IMR-90 (cell line): ENCODE measurements around the gene APOBEC3B. TPM values are rescaled to one million over a fixed set of nuclear protein-coding genes. Genes with fewer than 3 reads are reported as not detected.

Source experiments
- ATAC-seq: fragments of 200-7000 bp; cut with Tn5 transposase; 2 replicates; pipeline ENCODE4 v1.9.1; 2020; ENCODE audit warnings: low read depth, mild to moderate bottlenecking, moderate library complexity
- BruUV-seq: library from RNA; stranded (reverse); fragments of 400-500 nt; replicated peaks from 2 replicates; lab custom pipeline; 2021; lab: Mats Ljungman, UMichigan
- CTCF ChIA-PET: fragments of 300-600 bp; formaldehyde crosslinking; extraction: SDS; loops from one replicate; lab custom pipeline; 2021; ENCODE audit warnings: antibody characterized with exemption; lab: Yijun Ruan, JAX
- POLR2A ChIA-PET: fragments of 300-600 bp; sonication (Branson Sonifier 250); formaldehyde crosslinking; loops from one replicate; lab custom pipeline; 2022; ENCODE audit warnings: antibody characterized with exemption; ENCODE audit not compliant: unreplicated experiment; lab: Charles Lee
- DNase-seq: peaks from one replicate; pipeline ENCODE4 v3.0.0; 2013
- H2AFZ ChIP-seq: replicated peaks from 2 replicates; pipeline ENCODE3; 2013; ENCODE audit warnings: low read length, mild to moderate bottlenecking; ENCODE audit not compliant: poor library complexity
- H2AK5ac ChIP-seq: 2 replicates; pipeline ENCODE4 v1.6.1; 2013; ENCODE audit warnings: low read depth, low read length, inconsistent platforms
- H2AK9ac ChIP-seq: replicated peaks from 2 replicates; pipeline ENCODE3; 2013; ENCODE audit warnings: mild to moderate bottlenecking, low read depth, low read length, moderate library complexity; ENCODE audit not compliant: poor library complexity
- H2BK120ac ChIP-seq: 2 replicates; pipeline ENCODE4 v1.6.1; 2013; ENCODE audit warnings: low read depth, low read length, inconsistent platforms
- H2BK15ac ChIP-seq: 3 replicates; pipeline ENCODE4 v1.6.1; 2013; ENCODE audit warnings: low read depth, low read length, inconsistent platforms
- H2BK20ac ChIP-seq: 2 replicates; pipeline ENCODE4 v1.6.1; 2013; ENCODE audit warnings: low read depth, mild to moderate bottlenecking, inconsistent platforms, low read length, moderate library complexity
- H2BK5ac ChIP-seq: 2 replicates; pipeline ENCODE4 v1.6.1; 2013; ENCODE audit warnings: mild to moderate bottlenecking, low read depth, low read length, inconsistent platforms; ENCODE audit not compliant: poor library complexity, severe bottlenecking
- H3K14ac ChIP-seq: replicated peaks from 2 replicates; pipeline ENCODE4 v1.6.1; 2013; ENCODE audit warnings: low read depth, low read length, inconsistent platforms
- H3K18ac ChIP-seq: 2 replicates; pipeline ENCODE4 v1.6.1; 2013; ENCODE audit warnings: low read depth, low read length, control low read depth
- H3K23ac ChIP-seq: 2 replicates; pipeline ENCODE4 v1.6.1; 2013; ENCODE audit warnings: low read depth, low read length, inconsistent platforms
- H3K27ac ChIP-seq: 2 replicates; pipeline ENCODE4 v1.5.1; 2013; ENCODE audit warnings: mild to moderate bottlenecking, control low read depth, low read length; ENCODE audit not compliant: insufficient read depth
- H3K27me3 ChIP-seq: 2 replicates; pipeline ENCODE4 v1.6.1; 2013; ENCODE audit warnings: low read length; ENCODE audit not compliant: control insufficient read depth, insufficient read depth
- H3K36me3 ChIP-seq: 2 replicates; pipeline ENCODE4 v1.6.1; 2013; ENCODE audit warnings: low read length, mixed read lengths; ENCODE audit not compliant: control insufficient read depth, insufficient read depth
- H3K4ac ChIP-seq: 2 replicates; pipeline ENCODE4 v1.6.1; 2013; ENCODE audit warnings: low read depth, low read length, inconsistent platforms
- H3K4me1 ChIP-seq: 2 replicates; pipeline ENCODE4 v1.6.1; 2013; ENCODE audit warnings: low read length, mixed read lengths; ENCODE audit not compliant: control insufficient read depth, insufficient read depth
- H3K4me2 ChIP-seq: 2 replicates; pipeline ENCODE4 v1.6.1; 2013; ENCODE audit warnings: low read depth, mild to moderate bottlenecking, control low read depth, low read length, moderate library complexity
- H3K4me3 ChIP-seq: 2 replicates; pipeline ENCODE4 v1.5.1; 2013; ENCODE audit warnings: low read depth, mild to moderate bottlenecking, control low read depth, low read length, moderate library complexity; ENCODE audit not compliant: insufficient read depth
- H3K56ac ChIP-seq: 2 replicates; pipeline ENCODE4 v1.6.1; 2013; ENCODE audit warnings: low read length, inconsistent platforms; ENCODE audit not compliant: insufficient read depth; ENCODE audit errors: extremely low read depth
- H3K79me1 ChIP-seq, 2 experiments: 2 replicates each; pipeline ENCODE4 v1.6.1; 2013; ENCODE audit warnings: low read length in 2 of 2, inconsistent platforms in 1 of 2, low read depth in 1 of 2
- H3K9ac ChIP-seq: 2 replicates; pipeline ENCODE4 v1.6.1; 2013; ENCODE audit warnings: low read depth, low read length, control low read depth
- H3K9me1 ChIP-seq: 2 replicates; pipeline ENCODE4 v1.6.1; 2013; ENCODE audit warnings: low read length, inconsistent platforms; ENCODE audit not compliant: insufficient read depth
- H3K9me3 ChIP-seq: 2 replicates; pipeline ENCODE4 v1.6.1; 2013; ENCODE audit warnings: low read length; ENCODE audit not compliant: control insufficient read depth, insufficient read depth
- H4K20me1 ChIP-seq: 2 replicates; pipeline ENCODE4 v1.6.1; 2013; ENCODE audit warnings: low read length, inconsistent platforms; ENCODE audit not compliant: insufficient read depth
- H4K5ac ChIP-seq: 2 replicates; pipeline ENCODE4 v1.6.1; 2013; ENCODE audit warnings: mild to moderate bottlenecking, low read depth, low read length, control low read depth
- H4K8ac ChIP-seq, 2 experiments: 2 replicates each; pipeline ENCODE4 v1.6.1; 2013; ENCODE audit warnings: low read depth in 2 of 2, low read length in 2 of 2, control low read depth in 1 of 2, inconsistent platforms in 1 of 2
- H4K91ac ChIP-seq: 2 replicates; pipeline ENCODE4 v1.6.1; 2013; ENCODE audit warnings: low read depth, low read length, inconsistent platforms; ENCODE audit not compliant: insufficient read depth
- BHLHE40 ChIP-seq: fragments of 150-350 bp; IDR thresholded peaks from 2 replicates; pipeline ENCODE4 v1.6.1; 2016; ENCODE audit warnings: mild to moderate bottlenecking, low read depth, low read length
- CEBPB ChIP-seq: IDR thresholded peaks from 2 replicates; pipeline ENCODE4 v1.6.1; 2012; ENCODE audit warnings: low read depth, low read length, improper control_type of control experiment
- CHD1 ChIP-seq: IDR thresholded peaks from 2 replicates; pipeline ENCODE4 v1.6.1; 2012; ENCODE audit warnings: low read depth, low read length, improper control_type of control experiment
- MAFK ChIP-seq: IDR thresholded peaks from 2 replicates; pipeline ENCODE4 v1.6.1; 2012; ENCODE audit warnings: low read depth, low read length, improper control_type of control experiment
- MXI1 ChIP-seq: IDR thresholded peaks from 2 replicates; pipeline ENCODE4 v1.6.1; 2012; ENCODE audit warnings: low read depth, mild to moderate bottlenecking, low read length, moderate library complexity, borderline replicate concordance
- POLR2A ChIP-seq: IDR thresholded peaks from 2 replicates; pipeline ENCODE4 v1.6.1; 2012; ENCODE audit warnings: mild to moderate bottlenecking, low read depth, low read length
- RAD21 ChIP-seq: IDR thresholded peaks from 2 replicates; pipeline ENCODE4 v1.6.1; 2012; ENCODE audit warnings: low read length, improper control_type of control experiment
- RCOR1 ChIP-seq: IDR thresholded peaks from 2 replicates; pipeline ENCODE4 v1.6.1; 2012; ENCODE audit warnings: mild to moderate bottlenecking, low read length, improper control_type of control experiment; ENCODE audit not compliant: insufficient replicate concordance
- RFX5 ChIP-seq: IDR thresholded peaks from 2 replicates; pipeline ENCODE4 v1.8.0; 2012; ENCODE audit warnings: low read depth, mild to moderate bottlenecking, low read length, moderate library complexity
- SMC3 ChIP-seq: fragments of 150-350 bp; IDR thresholded peaks from 2 replicates; pipeline ENCODE4 v1.6.1; 2016; ENCODE audit warnings: low read depth, mild to moderate bottlenecking, antibody characterized with exemption, low read length, moderate library complexity
- WGBS, 2 experiments: methylation state at CpG; one replicate each; pipeline versions ENCODE4 v1.1.5 to v1.1.7; 2013; ENCODE audit warnings: missing lambda C conversion rate in 2 of 2; ENCODE audit not compliant: insufficient read length in 1 of 2; ENCODE audit errors: extremely low coverage in 2 of 2; 5-methylcytosine and 5-hydroxymethylcytosine counted together
- dilution Hi-C: fragments of 300-500 bp; cut with HindIII; formaldehyde crosslinking; loops from one replicate; pipeline ENCODE4 v1.14.3; 2018; ENCODE audit warnings: low sequenced_read_pairs; ENCODE audit not compliant: unreplicated experiment
- in situ Hi-C: fragments of 300-500 bp; cut with MboI; formaldehyde crosslinking; loops from 3 replicates; pipeline ENCODE4 v1.14.3; 2019; ENCODE audit warnings: low sequenced_read_pairs, inconsistent platforms, mixed read lengths
- intact Hi-C: fragments of 100-400 bp; cut with micrococcal nuclease; formaldehyde crosslinking; loops from 2 replicates; pipeline ENCODE4 v1.10.0; 2022
- polyA plus RNA-seq, 3 experiments: library from polyadenylated mRNA; depleted of rRNA; stranded (reverse); fragments of >200 nt; gene quantifications; 2 replicates each; pipeline ENCODE4 v1.2.3, GENCODE V29; 2012; ENCODE audit warnings: low replicate concordance in 1 of 3
- total RNA-seq: library from RNA; depleted of rRNA; stranded (reverse); fragments of >200 nt; gene quantifications from 2 replicates; pipeline ENCODE4 v1.2.3, GENCODE V29; 2012
- TF ChIP-seq, protein P1 (sequence below): conservative IDR thresholded peaks from 2 replicates; pipeline ENCODE4 v1.5.1; 2012; ENCODE audit warnings: mild to moderate bottlenecking, low read depth, low read length, improper control_type of control experiment
- TF ChIP-seq, protein P2 (sequence below): fragments of 150-350 bp; IDR thresholded peaks from 2 replicates; pipeline ENCODE4 v1.6.1; 2016; ENCODE audit warnings: low read depth, mild to moderate bottlenecking, low read length, moderate library complexity, borderline replicate concordance

The APOBEC3B gene
- total and polyA plus RNA-seq, 2 of the 4 experiments (the other 2 are of a cell fraction), result 17.6 to 34.2 TPM

DNA sequence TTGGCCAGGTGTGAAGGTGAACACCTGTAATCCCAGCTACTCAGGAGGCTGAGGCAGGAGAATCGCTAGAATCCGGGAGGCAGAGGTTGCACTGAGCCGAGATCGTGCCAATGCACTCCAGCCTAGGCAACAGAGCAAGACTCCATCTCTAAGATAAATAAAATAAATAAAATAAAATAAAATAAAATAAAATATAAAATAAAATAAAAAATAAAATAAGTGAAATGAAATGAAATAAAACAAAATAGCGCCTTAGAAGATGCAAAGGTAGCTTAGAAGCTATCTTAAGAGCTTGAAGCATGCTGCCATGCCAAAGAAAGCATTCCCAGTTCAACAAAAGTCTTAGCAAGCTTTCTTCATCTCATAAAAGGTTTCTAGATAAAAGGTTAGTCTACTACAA is 25.0 kb downstream of the APOBEC3B start:
- no peak for DNase-seq
- H2AK5ac ChIP-seq, result no peak overlapping the region
- no peak overlapping the region for H4K5ac ChIP-seq
- no peak overlapping the region for H3K23ac ChIP-seq
- no peaks in the 10 kb centered on the region for H3K9me1 ChIP-seq
- no peak overlapping the region for H2BK15ac ChIP-seq
- intact Hi-C loops (loop anchor here (1.0 to 10.0 kb wide), 2 partner anchors 111 to 308 kb away; partner anchors contain the start of gene RPL3), dilution Hi-C loops (no loop called here), in situ Hi-C loops (loop anchor here (10.0 kb wide), 2 partner anchors 242 to 308 kb away; partner anchors contain the start of gene RPL3)
- no peak overlapping the region for H4K91ac ChIP-seq
- H3K4me2 ChIP-seq, result no peak overlapping the region
- H2BK20ac ChIP-seq, result no peak overlapping the region
- BruUV-seq, result no TSS peak
- H3K27ac ChIP-seq, result no peak overlapping the region
- H3K18ac ChIP-seq, result no peak overlapping the region
- no peaks in the 10 kb centered on the region for H3K27me3 ChIP-seq
- no peak overlapping the region for H3K56ac ChIP-seq
- no peaks in the 10 kb centered on the region for H4K20me1 ChIP-seq
- no peak overlapping the region for H2AFZ ChIP-seq
- WGBS, 2 experiments, result no CpG with 5 or more reads among the region's 5 CpGs
- H3K4me1 ChIP-seq, result peaks cover 3% of the 10 kb centered on the region
- H2BK120ac ChIP-seq, result no peak overlapping the region
- ChIA-PET CTCF (interaction anchor here (1.1 kb wide), 1 partner anchor 143 kb away, joined by 3 read pairs; no protein-coding TSS in a partner anchor), POLR2A (no interaction called here)
- no peaks in the 10 kb centered on the region for H3K9me3 ChIP-seq
- H2BK5ac ChIP-seq, result no peak overlapping the region
- H4K8ac ChIP-seq, result no peak overlapping the region
- TF ChIP-seq, protein P1, sequence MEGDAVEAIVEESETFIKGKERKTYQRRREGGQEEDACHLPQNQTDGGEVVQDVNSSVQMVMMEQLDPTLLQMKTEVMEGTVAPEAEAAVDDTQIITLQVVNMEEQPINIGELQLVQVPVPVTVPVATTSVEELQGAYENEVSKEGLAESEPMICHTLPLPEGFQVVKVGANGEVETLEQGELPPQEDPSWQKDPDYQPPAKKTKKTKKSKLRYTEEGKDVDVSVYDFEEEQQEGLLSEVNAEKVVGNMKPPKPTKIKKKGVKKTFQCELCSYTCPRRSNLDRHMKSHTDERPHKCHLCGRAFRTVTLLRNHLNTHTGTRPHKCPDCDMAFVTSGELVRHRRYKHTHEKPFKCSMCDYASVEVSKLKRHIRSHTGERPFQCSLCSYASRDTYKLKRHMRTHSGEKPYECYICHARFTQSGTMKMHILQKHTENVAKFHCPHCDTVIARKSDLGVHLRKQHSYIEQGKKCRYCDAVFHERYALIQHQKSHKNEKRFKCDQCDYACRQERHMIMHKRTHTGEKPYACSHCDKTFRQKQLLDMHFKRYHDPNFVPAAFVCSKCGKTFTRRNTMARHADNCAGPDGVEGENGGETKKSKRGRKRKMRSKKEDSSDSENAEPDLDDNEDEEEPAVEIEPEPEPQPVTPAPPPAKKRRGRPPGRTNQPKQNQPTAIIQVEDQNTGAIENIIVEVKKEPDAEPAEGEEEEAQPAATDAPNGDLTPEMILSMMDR, result no peak
- no peak for TF ChIP-seq RFX5
- TF ChIP-seq, protein P2, sequence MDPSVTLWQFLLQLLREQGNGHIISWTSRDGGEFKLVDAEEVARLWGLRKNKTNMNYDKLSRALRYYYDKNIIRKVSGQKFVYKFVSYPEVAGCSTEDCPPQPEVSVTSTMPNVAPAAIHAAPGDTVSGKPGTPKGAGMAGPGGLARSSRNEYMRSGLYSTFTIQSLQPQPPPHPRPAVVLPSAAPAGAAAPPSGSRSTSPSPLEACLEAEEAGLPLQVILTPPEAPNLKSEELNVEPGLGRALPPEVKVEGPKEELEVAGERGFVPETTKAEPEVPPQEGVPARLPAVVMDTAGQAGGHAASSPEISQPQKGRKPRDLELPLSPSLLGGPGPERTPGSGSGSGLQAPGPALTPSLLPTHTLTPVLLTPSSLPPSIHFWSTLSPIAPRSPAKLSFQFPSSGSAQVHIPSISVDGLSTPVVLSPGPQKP, result no peak
- TF ChIP-seq CHD1, result no peak
- TF ChIP-seq RAD21, result no peak
- no peak for TF ChIP-seq CEBPB
- no peak for TF ChIP-seq BHLHE40
- TF ChIP-seq MXI1, result no peak
- no peak for TF ChIP-seq MAFK
- TF ChIP-seq SMC3, result no peak
- TF ChIP-seq POLR2A, result no peak
- TF ChIP-seq RCOR1, result no peak
- no peak overlapping the region for H3K14ac ChIP-seq
- H3K4me3 ChIP-seq, result no peak overlapping the region
- no peaks in the 10 kb centered on the region for H3K36me3 ChIP-seq
- no peak for ATAC-seq
- H3K9ac ChIP-seq, result no peak overlapping the region
- no peaks in the 10 kb centered on the region for H3K79me1 ChIP-seq
- H2AK9ac ChIP-seq, result no peak overlapping the region
- H3K4ac ChIP-seq, result no peak overlapping the region
